ENCODE results near the gene SGPL1. TPM values are rescaled to one million over a fixed set of nuclear protein-coding genes. Genes with fewer than 3 reads are reported as not detected.
"Not testable (repeated sequence)": the region's sequence is repeated elsewhere in the genome, so short reads cannot be mapped to it uniquely, and the experiment has no call there.

SGPL1 gene
- total RNA-seq, 1 donor from 2014 or later: 40.0 TPM

GRCh38 chr10:70918851-70919530, 103.2 kb downstream of the SGPL1 start:
- no peak for DNase-seq (ENCODE audit: low spot score)

- not testable (repeated sequence) for DNase-seq (ENCODE audit: low spot score)
Observed at GRCh38 chr10:70919906-70920305, 104.2 kb downstream of the SGPL1 start.

GRCh38 chr10:70920519-70920918, 104.8 kb downstream of the SGPL1 start:
- DNase-seq (ENCODE audit: low spot score): no peak

GRCh38 chr10:70921285-70921684, 105.5 kb downstream of the SGPL1 start:
- no peak for DNase-seq (ENCODE audit: low spot score)

- no peak for DNase-seq (ENCODE audit: low spot score)
Observed at GRCh38 chr10:70923696-70924095, 107.9 kb downstream of the SGPL1 start.

- DNase-seq (ENCODE audit: low spot score): no peak
Observed at GRCh38 chr10:70925377-70926225, 109.9 kb downstream of the SGPL1 start.

GRCh38 chr10:70926226-70927000, 110.7 kb downstream of the SGPL1 start:
- DNase-seq (ENCODE audit: low spot score): no peak

- no peak for DNase-seq (ENCODE audit: low spot score)
Observed at GRCh38 chr10:70927189-70927943, 111.6 kb downstream of the SGPL1 start.

GRCh38 chr10:70928140-70928539, 112.4 kb downstream of the SGPL1 start:
- no peak for DNase-seq (ENCODE audit: low spot score)

- DNase-seq (ENCODE audit: low spot score): no peak
Observed at GRCh38 chr10:70930263-70931000, 114.7 kb downstream of the SGPL1 start.

Other genes starting within 250 kb of the SGPL1 start
- gene PRF1, start 213.2 kb upstream of the SGPL1 start, total RNA-seq: 4.0 TPM
- 0.61 TPM for gene ADAMTS14, start 143.4 kb upstream of the SGPL1 start, total RNA-seq
- gene TBATA, start 30.6 kb upstream of the SGPL1 start, total RNA-seq: not detected
- 61.2 TPM for gene PCBD1, start 72.6 kb downstream of the SGPL1 start, total RNA-seq